ENCODE results near the gene ITPR2. TPM values are rescaled to one million over a fixed set of nuclear protein-coding genes. Genes with fewer than 3 reads are reported as not detected.

ITPR2 gene
- total and polyA plus RNA-seq, 5 donors: 4.2 to 32.1 (median 23.2) TPM

DNA sequence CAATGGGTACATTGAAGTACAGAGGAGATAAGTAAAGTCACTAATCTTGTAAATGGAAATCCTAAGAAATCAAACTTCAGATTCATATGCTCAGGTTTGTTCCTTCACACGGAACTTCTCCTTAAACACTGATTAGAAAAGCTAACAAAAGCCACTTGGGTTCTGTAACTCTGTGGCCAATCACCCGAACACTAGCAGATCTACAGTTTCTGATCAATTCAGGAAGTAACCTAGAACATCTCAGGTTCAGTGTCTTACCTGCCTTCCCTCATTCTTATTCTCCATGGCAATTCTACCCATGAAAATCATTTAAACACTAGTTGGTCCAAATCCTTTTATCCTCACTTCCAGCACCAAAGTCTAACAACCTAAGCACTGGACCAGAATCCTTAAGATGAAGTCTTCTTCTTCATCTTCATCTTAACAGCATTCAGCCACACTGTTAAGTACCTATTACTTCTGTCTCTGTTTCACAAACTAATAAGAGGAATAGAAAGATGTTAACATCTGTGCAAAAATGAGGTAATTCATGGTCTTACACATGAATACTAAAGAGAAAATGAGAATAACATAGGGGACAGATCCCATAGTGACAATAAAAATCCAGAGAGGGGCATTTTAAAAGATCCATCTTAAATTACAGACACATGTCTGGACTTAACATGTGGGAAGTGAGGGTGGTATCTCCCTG is 453.1 kb downstream of the ITPR2 start:
- DNase-seq (no peak), ATAC-seq (no peak)
- H3K27me3 ChIP-seq (ENCODE audit: control insufficient read depth, insufficient read depth): no peaks in the 10 kb centered on the region
- 92% methylated on average over 2 of the region's 2 CpGs for WGBS
- intact Hi-C loops (cut with DNase I): no loop called here
- H3K27ac ChIP-seq (ENCODE audit: low read length): no peak overlapping the region
- no peak overlapping the region for H3K4me3 ChIP-seq (ENCODE audit: low read length)
- no peaks in the 10 kb centered on the region for H3K9me3 ChIP-seq (ENCODE audit: control insufficient read depth, low read length)
- H3K4me1 ChIP-seq (ENCODE audit: control insufficient read depth, insufficient read depth, low read length): peaks cover 5% of the 10 kb centered on the region

DNA sequence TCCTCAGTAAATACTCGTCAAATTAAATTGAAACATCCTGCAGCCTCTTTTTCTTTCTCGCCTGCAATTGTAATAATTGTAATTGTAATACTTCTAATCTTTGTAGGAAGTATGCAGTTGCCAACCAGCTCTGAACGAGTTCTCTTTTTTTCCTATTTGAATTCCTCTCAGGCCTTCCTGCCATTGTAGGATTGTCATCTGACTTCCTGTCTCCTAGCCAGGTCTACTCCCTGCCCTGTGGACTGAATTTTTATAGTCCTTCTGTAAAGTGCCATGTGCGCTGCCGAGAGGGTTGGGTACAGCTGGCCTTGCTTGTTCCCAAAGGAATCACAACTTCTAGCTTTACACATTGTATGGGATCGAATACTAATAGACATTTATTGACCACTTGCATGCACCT is 454.3 kb downstream of the ITPR2 start:
- H3K4me3 ChIP-seq (ENCODE audit: low read length): no peak overlapping the region
- peaks cover 5% of the 10 kb centered on the region for H3K4me1 ChIP-seq (ENCODE audit: control insufficient read depth, insufficient read depth, low read length)
- 47% methylated on average over 6 of the region's 6 CpGs for WGBS
- DNase-seq: no peak
- no peak overlapping the region for H3K27ac ChIP-seq (ENCODE audit: low read length)
- no peaks in the 10 kb centered on the region for H3K27me3 ChIP-seq (ENCODE audit: control insufficient read depth, insufficient read depth)
- intact Hi-C loops (cut with DNase I): no loop called here
- H3K9me3 ChIP-seq (ENCODE audit: control insufficient read depth, low read length): no peaks in the 10 kb centered on the region
- ATAC-seq: peak; percentile 85 to 91

DNA sequence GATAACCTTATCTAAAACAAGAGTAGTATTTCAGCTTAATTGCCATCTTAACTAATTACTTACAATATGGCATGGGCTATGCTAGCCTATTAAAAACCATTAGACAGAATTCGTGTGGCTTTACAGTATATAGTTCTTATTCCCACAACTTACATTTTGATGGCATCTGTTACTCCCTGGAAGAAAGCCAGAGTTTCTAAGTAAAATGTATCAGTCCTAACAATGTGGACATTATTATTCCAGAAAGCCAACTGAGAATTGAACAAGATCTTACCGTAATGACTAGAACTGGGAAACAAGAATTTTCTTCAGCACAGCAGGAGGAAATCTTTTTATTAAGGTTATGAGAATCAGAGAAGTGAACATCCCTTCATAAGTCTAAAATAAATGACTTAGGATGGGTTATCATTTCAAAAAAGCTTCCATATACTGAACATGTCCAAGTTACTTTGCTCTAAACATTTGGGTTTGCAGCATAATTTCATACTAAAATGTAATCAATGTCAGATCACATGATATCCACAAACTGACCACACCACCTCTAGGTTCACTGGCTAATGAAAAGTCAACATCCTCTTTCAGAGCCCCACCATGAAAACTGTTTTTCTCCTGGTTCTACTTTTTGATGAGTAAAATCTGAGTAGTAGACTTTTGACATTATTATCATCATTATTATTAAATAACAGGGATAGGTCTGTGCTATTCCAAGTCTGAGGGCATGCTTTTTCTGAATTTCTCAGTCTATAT is 457.9 kb downstream of the ITPR2 start:
- H3K9me3 ChIP-seq (ENCODE audit: control insufficient read depth, low read length): no peaks in the 10 kb centered on the region
- no peak overlapping the region for H3K4me3 ChIP-seq (ENCODE audit: low read length)
- WGBS: 66% methylated on average over 2 of the region's 2 CpGs
- no peaks in the 10 kb centered on the region for H3K27me3 ChIP-seq (ENCODE audit: control insufficient read depth, insufficient read depth)
- DNase-seq: no peak
- intact Hi-C loops (cut with DNase I): no loop called here
- H3K4me1 ChIP-seq (ENCODE audit: control insufficient read depth, insufficient read depth, low read length): peaks cover 5% of the 10 kb centered on the region
- H3K27ac ChIP-seq (ENCODE audit: low read length): no peak overlapping the region
- ATAC-seq: no peak

DNA sequence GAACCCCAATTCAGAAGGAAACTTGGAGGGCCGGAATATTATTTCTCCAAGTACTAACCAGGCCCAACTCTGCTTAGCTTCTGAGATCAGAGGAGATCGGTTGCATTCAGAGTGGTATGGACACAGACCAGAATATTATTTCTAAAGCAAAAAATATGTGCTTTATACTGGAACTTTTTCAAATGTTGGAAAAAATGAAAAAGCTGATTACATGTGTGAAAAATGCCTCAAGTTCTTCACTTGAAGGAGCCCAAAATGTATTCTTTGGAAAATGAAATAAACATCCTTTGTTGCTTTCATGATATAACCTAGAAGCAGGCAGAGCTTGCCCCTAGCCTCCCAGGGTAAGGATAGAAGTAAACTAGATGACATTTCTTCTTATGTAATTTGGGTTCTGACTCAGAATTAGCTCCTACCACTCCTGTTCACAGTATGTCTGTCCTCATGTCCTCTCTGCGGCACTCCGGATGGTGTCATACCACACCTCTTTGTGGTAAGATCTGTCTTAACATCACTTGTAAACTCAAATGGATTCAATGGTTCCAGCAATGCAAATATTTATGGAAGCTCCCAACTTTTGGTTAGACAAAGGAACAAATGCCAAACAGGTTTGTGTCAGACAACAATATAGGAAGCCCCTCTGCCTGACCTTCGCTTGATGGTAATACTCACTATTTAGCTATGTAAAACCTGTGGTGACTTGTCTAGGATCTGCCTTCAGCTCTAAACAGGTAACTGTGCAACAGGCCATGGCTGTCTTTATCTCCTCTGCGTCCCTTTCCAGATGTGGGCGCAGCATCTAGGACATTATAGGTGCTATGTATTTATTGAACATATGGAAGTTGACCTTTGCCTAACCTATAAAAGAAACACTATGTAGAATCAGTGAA is 459.1 kb downstream of the ITPR2 start:
- ATAC-seq (no peak), DNase-seq (no peak)
- no peak overlapping the region for H3K4me3 ChIP-seq (ENCODE audit: low read length)
- H3K27me3 ChIP-seq (ENCODE audit: control insufficient read depth, insufficient read depth): no peaks in the 10 kb centered on the region
- H3K27ac ChIP-seq (ENCODE audit: low read length): no peak overlapping the region
- no peaks in the 10 kb centered on the region for H3K9me3 ChIP-seq (ENCODE audit: control insufficient read depth, low read length)
- intact Hi-C loops (cut with DNase I): no loop called here
- peaks cover 3% of the 10 kb centered on the region for H3K4me1 ChIP-seq (ENCODE audit: control insufficient read depth, insufficient read depth, low read length)
- WGBS: 88% methylated on average over 7 of the region's 7 CpGs

DNA sequence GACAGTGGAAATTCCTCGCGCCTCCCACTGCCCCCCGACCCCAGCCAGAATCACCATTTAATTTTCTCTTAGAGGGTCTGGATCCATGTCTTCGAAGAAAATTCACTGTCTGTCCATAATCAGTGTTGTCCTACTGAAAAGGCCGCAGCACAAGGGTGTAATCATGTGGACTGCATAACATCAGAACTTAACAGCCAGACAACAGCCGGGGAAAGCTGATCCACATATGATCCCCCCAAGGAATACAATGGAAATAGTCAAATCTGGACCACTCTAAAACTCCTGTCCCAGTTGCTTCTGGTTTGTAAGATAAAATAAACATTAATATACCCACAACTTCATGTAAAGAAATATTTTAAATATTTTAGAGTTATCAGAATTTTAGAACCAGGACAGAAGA is 460.1 kb downstream of the ITPR2 start:
- Histone ChIP-seq H3K27me3 (ENCODE audit: control insufficient read depth, insufficient read depth) (no peaks in the 10 kb centered on the region), H3K4me3 (ENCODE audit: low read length) (no peak overlapping the region), H3K9me3 (ENCODE audit: control insufficient read depth, low read length) (no peaks in the 10 kb centered on the region), H3K27ac (ENCODE audit: low read length) (no peak overlapping the region), H3K4me1 (ENCODE audit: control insufficient read depth, insufficient read depth, low read length) (no peaks in the 10 kb centered on the region)
- 93% methylated on average over 6 of the region's 6 CpGs for WGBS
- DNase-seq: no peak
- intact Hi-C loops (cut with DNase I): no loop called here
- ATAC-seq: no peak

DNA sequence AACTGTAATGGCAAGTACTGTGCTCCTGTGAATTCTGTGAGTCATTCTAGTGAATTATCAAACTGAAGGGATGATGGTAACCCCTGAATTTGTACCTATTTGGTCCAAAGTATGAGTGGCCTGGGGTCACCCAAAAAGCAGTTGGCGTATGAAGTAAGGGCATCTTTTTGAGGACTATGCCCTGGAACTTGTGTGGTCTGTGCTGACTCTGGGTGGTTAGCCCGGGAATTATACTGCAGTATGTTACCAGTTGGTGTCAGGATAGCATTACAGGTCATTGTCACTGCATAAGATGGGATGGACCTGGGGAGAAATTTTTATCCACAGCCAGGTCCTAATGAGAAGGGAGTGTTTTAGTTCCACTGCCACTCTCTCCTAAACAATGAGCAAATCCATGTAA is 462.9 kb downstream of the ITPR2 start:
- Histone ChIP-seq H3K9me3 (ENCODE audit: control insufficient read depth, low read length) (no peaks in the 10 kb centered on the region), H3K4me3 (ENCODE audit: low read length) (no peak overlapping the region), H3K27me3 (ENCODE audit: control insufficient read depth, insufficient read depth) (no peaks in the 10 kb centered on the region), H3K27ac (ENCODE audit: low read length) (no peak overlapping the region), H3K4me1 (ENCODE audit: control insufficient read depth, insufficient read depth, low read length) (no peaks in the 10 kb centered on the region)
- no peak for ATAC-seq
- DNase-seq: no peak
- intact Hi-C loops (cut with DNase I): no loop called here
- WGBS: 97% methylated on average over 2 of the region's 2 CpGs

DNA sequence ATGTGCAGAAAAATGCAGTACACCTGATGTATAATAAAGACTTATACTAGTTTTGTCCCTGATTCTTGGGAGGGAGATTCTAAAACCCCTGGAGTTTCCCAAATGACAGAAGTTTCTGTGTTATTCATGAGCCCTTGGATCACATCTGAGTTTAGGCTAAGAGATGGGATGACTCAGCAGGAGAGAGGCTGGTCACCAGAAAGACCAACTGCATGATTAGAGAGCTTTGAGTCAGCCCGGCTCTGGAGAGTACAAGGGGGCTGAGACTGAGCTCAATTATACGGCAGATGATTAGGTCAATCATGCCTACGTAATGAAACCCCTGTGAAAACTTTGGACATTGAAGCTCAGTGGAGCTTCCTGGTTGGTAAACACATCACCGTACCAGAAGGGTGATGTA is 463.4 kb downstream of the ITPR2 start:
- 70% methylated on average over 4 of the region's 4 CpGs for WGBS
- DNase-seq: peak in 1 of 3 donors; percentile 20
- no peaks in the 10 kb centered on the region for H3K27me3 ChIP-seq (ENCODE audit: control insufficient read depth, insufficient read depth)
- no peak overlapping the region for H3K27ac ChIP-seq (ENCODE audit: low read length)
- intact Hi-C loops (cut with DNase I): no loop called here
- no peaks in the 10 kb centered on the region for H3K9me3 ChIP-seq (ENCODE audit: control insufficient read depth, low read length)
- no peak overlapping the region for H3K4me3 ChIP-seq (ENCODE audit: low read length)
- H3K4me1 ChIP-seq (ENCODE audit: control insufficient read depth, insufficient read depth, low read length): no peaks in the 10 kb centered on the region
- ATAC-seq: peak; percentile 85 to 87

DNA sequence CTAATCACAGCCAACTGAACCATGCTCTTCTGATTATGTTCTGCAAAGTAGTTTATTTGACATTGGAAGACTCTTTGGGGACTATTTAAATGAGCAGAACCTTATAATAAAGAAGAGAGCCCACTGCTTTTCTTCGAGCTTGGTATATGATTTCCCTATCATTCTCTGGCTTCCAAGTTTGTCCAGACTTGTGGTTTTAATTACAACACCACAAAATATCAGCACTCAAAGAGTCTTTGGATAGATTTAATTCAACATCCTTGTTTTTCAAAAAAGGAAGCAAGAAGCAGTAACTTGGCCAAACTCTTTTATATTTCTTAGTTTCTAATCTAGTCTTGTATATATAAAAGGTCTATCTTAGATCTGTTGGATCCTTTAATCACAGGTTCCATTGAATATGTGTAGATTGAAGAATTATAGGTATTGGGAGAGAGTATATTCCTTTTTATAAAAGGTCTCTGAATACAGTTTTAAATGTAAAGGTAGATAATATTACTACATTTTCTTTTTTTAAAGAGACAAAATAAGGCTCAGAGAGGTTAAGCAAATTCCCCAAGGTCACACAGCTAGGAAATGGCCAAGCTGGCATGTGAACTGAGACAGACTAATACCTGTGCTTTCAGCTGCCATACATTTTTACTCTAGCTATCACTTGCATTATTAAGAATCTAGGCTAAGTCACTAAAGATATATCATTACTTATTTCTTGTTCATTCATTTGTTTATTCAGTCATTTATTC is 464.8 kb downstream of the ITPR2 start:
- intact Hi-C loops (cut with DNase I): no loop called here
- 67% methylated on average over 1 of the region's 1 CpG for WGBS
- no peaks in the 10 kb centered on the region for H3K4me1 ChIP-seq (ENCODE audit: control insufficient read depth, insufficient read depth, low read length)
- no peak for ATAC-seq
- no peak overlapping the region for H3K27ac ChIP-seq (ENCODE audit: low read length)
- H3K9me3 ChIP-seq (ENCODE audit: control insufficient read depth, low read length): no peaks in the 10 kb centered on the region
- no peak overlapping the region for H3K4me3 ChIP-seq (ENCODE audit: low read length)
- no peaks in the 10 kb centered on the region for H3K27me3 ChIP-seq (ENCODE audit: control insufficient read depth, insufficient read depth)
- no peak for DNase-seq

DNA sequence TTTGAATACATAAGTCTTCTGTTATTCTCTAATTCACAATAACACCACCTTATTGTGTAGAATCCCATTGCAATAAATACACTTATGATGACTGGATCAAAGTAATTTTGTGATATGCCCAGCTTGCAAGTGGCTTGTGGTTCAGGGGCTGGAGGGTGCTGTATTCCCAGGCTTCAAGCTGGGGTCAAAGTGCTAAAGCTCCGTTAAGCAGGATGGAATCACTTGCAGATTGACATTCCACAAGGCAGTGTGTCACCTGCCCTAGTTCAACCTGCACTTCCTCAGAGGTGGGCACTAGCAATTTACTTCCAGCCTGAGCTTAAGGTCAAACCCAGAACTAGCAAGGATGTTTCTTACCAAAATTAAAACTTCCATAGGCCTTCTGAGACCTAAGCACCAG is 471.0 kb downstream of the ITPR2 start:
- H3K4me1 ChIP-seq (ENCODE audit: control insufficient read depth, insufficient read depth, low read length): no peaks in the 10 kb centered on the region
- H3K9me3 ChIP-seq (ENCODE audit: control insufficient read depth, low read length): no peaks in the 10 kb centered on the region
- no peak overlapping the region for H3K27ac ChIP-seq (ENCODE audit: low read length)
- intact Hi-C loops (cut with DNase I): no loop called here
- DNase-seq (no peak), ATAC-seq (no peak)
- 87% methylated on average over 1 of the region's 1 CpG for WGBS
- no peak overlapping the region for H3K4me3 ChIP-seq (ENCODE audit: low read length)
- H3K27me3 ChIP-seq (ENCODE audit: control insufficient read depth, insufficient read depth): no peaks in the 10 kb centered on the region

DNA sequence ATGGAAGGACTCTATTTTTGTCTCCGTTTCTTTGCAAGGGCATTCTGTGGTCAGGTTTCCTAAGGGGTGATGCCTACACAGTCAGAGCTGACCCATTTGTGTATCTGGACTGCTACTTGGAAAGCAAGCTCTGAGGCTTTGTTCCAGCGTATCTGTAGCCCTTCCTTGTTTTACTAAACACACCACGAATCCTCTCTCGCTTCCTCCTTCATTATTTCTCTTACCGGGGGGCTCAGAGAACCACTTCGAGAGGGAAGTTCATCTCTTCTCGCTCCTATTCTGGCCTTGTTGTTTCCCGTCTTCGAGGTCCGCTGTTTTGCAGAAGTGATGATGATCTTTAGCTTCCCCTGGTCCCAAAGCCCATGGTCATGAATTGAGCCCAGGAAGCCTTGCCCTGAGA is 472.9 kb downstream of the ITPR2 start:
- WGBS: 84% methylated on average over 10 of the region's 10 CpGs
- ATAC-seq (peak in 1 of 2 donors; percentile 57), DNase-seq (no peak)
- Histone ChIP-seq H3K9me3 (ENCODE audit: control insufficient read depth, low read length) (no peaks in the 10 kb centered on the region), H3K27me3 (ENCODE audit: control insufficient read depth, insufficient read depth) (no peaks in the 10 kb centered on the region), H3K4me1 (ENCODE audit: control insufficient read depth, insufficient read depth, low read length) (no peaks in the 10 kb centered on the region), H3K4me3 (ENCODE audit: low read length) (no peak overlapping the region), H3K27ac (ENCODE audit: low read length) (no peak overlapping the region)
- intact Hi-C loops (cut with DNase I): no loop called here

Data from right cardiac atrium (tissue), 5 donors.